ENCODE measurements around the gene RAB43. TPM values are rescaled to one million over a fixed set of nuclear protein-coding genes. Genes with fewer than 3 reads are reported as not detected.

The RAB43 gene
- total RNA-seq, 1 donor from 2014 or later: 0.36 TPM

DNA sequence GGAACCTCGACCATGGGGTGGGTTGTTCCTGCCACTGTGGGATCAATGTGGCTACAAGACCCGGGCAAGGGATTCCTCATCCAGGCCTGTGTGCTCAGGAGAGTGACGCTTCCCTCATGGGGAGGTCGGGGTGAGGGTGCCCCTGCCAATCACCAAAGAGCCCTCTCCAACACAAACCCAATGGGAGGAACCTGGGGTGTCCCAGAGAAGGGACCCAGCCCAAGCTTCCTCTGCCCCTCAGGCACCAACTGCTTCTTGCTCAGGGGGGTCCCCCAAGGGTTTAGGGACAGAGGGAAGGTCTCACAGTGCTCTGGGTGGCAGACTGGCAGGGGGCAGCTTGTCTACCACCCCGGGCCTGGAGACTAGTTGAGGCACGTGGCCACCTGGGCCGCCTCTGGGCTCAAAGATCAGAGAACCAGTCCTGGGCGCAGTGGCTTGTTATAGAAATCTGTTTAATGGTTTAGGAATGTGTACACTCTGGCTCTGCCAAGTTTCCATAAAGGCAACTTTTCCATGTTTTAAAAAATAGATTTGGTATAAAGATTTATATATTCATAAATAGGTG is 34.4 kb downstream of the RAB43 start:
- no peak for DNase-seq (ENCODE audit: low spot score)
- Histone ChIP-seq H3F3A (ENCODE audit: low read depth) (no peaks in the 10 kb centered on the region), H3K36me3 (no peaks in the 10 kb centered on the region), H3K4me1 (no peaks in the 10 kb centered on the region), H3K27me3 (no peaks in the 10 kb centered on the region), H3K4me3 (no peak overlapping the region), H3K9me3 (ENCODE audit: low read depth) (no peaks in the 10 kb centered on the region), H4K20me1 (ENCODE audit: low read depth) (no peaks in the 10 kb centered on the region), H3K4me2 (no peak overlapping the region), H3K27ac (no peak overlapping the region), H2AFZ (replicated peaks) (no peak overlapping the region), H3K9ac (no peak overlapping the region), H3K79me2 (ENCODE audit: low read depth) (no peaks in the 10 kb centered on the region)
- Mint-ChIP-seq H3K4me1 (peaks cover 4% of the 10 kb centered on the region), H3K4me3 (no peak overlapping the region), H3K36me3 (peaks cover 1% of the 10 kb centered on the region), H3K9me3 (no peaks in the 10 kb centered on the region), H3K27me3 (ENCODE audit: insufficient read depth, low read depth) (peaks cover 3% of the 10 kb centered on the region), H3K27ac (no peak overlapping the region)
- TF ChIP-seq EZH2phosphoT487 (IDR thresholded peaks at IDR 0.05) (no peak), CTCF (IDR thresholded peaks at IDR 0.05) (no peak), EZH2 (IDR thresholded peaks at IDR 0.05) (no peak)

DNA sequence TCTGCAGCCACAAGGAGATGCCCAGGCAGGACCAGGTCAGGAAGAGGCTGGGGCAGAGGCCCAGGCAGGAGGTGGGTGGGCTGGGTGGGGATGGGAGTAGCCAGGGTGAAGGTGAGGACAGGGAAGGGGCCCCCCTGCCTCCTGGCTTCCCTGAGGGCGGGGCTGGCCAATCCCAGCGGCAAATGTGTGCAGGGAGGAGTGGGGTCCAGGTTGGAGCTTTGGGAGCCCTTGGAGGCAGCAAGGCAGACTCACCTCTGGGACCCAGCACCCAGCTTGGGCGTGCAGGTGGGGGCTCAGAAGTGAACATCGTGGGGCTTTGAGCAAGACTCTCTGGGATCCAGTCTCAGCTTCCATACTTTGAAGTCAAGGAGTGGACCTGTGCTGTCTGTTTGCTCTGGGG is 35.8 kb downstream of the RAB43 start:
- Histone ChIP-seq H3K4me3 (no peak overlapping the region), H3K4me2 (no peak overlapping the region), H2AFZ (replicated peaks) (no peak overlapping the region), H3K9ac (no peak overlapping the region), H3K79me2 (ENCODE audit: low read depth) (no peaks in the 10 kb centered on the region), H3F3A (ENCODE audit: low read depth) (no peaks in the 10 kb centered on the region), H4K20me1 (ENCODE audit: low read depth) (no peaks in the 10 kb centered on the region), H3K27me3 (no peaks in the 10 kb centered on the region), H3K4me1 (no peaks in the 10 kb centered on the region), H3K9me3 (ENCODE audit: low read depth) (no peaks in the 10 kb centered on the region), H3K27ac (no peak overlapping the region), H3K36me3 (no peaks in the 10 kb centered on the region)
- no peak overlapping the region for H3K27ac Mint-ChIP-seq
- no peaks in the 10 kb centered on the region for H3K9me3 Mint-ChIP-seq
- H3K36me3 Mint-ChIP-seq: no peaks in the 10 kb centered on the region
- DNase-seq (ENCODE audit: low spot score): no peak
- no peak overlapping the region for H3K4me3 Mint-ChIP-seq
- TF ChIP-seq CTCF (IDR thresholded peaks at IDR 0.05) (no peak), EZH2phosphoT487 (IDR thresholded peaks at IDR 0.05) (no peak), EZH2 (IDR thresholded peaks at IDR 0.05) (no peak)
- H3K4me1 Mint-ChIP-seq: peaks cover 4% of the 10 kb centered on the region
- H3K27me3 Mint-ChIP-seq (ENCODE audit: insufficient read depth, low read depth): peaks cover 3% of the 10 kb centered on the region

DNA sequence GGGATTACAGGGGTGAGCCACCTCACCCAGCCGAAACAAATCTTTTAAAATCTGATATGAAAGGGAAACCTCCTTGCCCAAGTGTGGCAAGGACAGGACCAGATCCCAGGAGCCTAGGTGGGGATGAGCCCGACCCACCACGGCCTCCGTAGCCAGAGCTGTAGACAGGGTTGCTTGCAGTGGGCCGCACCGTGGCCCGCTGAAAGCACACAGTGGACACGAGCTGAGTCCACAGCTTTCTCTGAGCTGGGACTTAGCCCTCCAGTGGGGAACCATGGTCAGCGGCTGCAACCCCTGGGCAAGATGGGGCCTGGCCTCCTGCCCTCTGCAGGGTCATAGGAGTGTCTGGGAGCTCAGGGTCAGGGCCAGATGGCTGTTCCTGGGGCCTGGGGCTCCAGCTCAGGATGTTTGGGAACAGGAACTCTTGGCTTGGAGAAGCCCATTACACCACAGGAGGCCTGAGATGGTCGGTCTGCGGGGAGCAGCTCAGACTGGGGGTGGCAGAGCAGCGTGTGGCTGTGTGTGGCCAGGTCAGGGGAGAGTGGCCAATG is 36.4 kb downstream of the RAB43 start:
- DNase-seq (ENCODE audit: low spot score): no peak
- Histone ChIP-seq H3K79me2 (ENCODE audit: low read depth) (no peaks in the 10 kb centered on the region), H3F3A (ENCODE audit: low read depth) (no peaks in the 10 kb centered on the region), H3K27ac (no peak overlapping the region), H3K4me1 (no peaks in the 10 kb centered on the region), H4K20me1 (ENCODE audit: low read depth) (no peaks in the 10 kb centered on the region), H3K4me2 (no peak overlapping the region), H3K9me3 (ENCODE audit: low read depth) (no peaks in the 10 kb centered on the region), H2AFZ (replicated peaks) (no peak overlapping the region), H3K9ac (no peak overlapping the region), H3K27me3 (no peaks in the 10 kb centered on the region), H3K36me3 (no peaks in the 10 kb centered on the region), H3K4me3 (no peak overlapping the region)
- peak overlapping the region; percentile 42 for H3K27ac Mint-ChIP-seq
- H3K36me3 Mint-ChIP-seq: no peaks in the 10 kb centered on the region
- no peak overlapping the region for H3K4me3 Mint-ChIP-seq
- peaks cover 3% of the 10 kb centered on the region for H3K27me3 Mint-ChIP-seq (ENCODE audit: insufficient read depth, low read depth)
- no peaks in the 10 kb centered on the region for H3K9me3 Mint-ChIP-seq
- peaks cover 4% of the 10 kb centered on the region for H3K4me1 Mint-ChIP-seq
- TF ChIP-seq CTCF (IDR thresholded peaks at IDR 0.05) (no peak), EZH2 (IDR thresholded peaks at IDR 0.05) (no peak), EZH2phosphoT487 (IDR thresholded peaks at IDR 0.05) (no peak)
